Stimulated activated CD4-positive, alpha-beta T cell treated with anti-CD3 and anti-CD28 coated beads, Interleukin-15, amount 100 ng/mL, for 48 hours (primary cell): Measurements from ENCODE around the gene EEF1AKMT4.

ENCODE experiments used
- DNase-seq, 2 donors: peaks; one replicate each; pipeline ENCODE4 v3.0.0-alpha.2; 2020; ENCODE audit warnings: low read depth in 2 of 2

The EEF1AKMT4 gene

GRCh38 chr3:184298759-184299487 lies 49.5 kb downstream of the EEF1AKMT4 start, which contains the start of gene PSMD2:
Gene PSMD2 (plus strand): TSS chr3:184299241. CDS start chr3:184299267, 26 bp downstream.
- peak; percentile 97 to 98 for DNase-seq

GRCh38 chr3:184299488-184300377 lies 50.3 kb downstream of the EEF1AKMT4 start:
- DNase-seq, result no peak

GRCh38 chr3:184300378-184300720 lies 50.9 kb downstream of the EEF1AKMT4 start:
- DNase-seq, result no peak

- no peak for DNase-seq
Observed at GRCh38 chr3:184305577-184305976, 56.1 kb downstream of the EEF1AKMT4 start.

GRCh38 chr3:184306341-184306972 lies 57.0 kb downstream of the EEF1AKMT4 start:
- DNase-seq, result no peak

GRCh38 chr3:184307915-184308314 lies 58.4 kb downstream of the EEF1AKMT4 start:
- no peak for DNase-seq
